Loucy (cell line): Measurements from ENCODE around the gene DSE.

Experiments
- EZH2phosphoT487 ChIP-seq: fragments of 200-600 bp; IDR thresholded peaks from 2 replicates; pipeline ENCODE4 v1.6.1; 2018; ENCODE audit warnings: antibody characterized with exemption, mild to moderate bottlenecking, moderate library complexity, borderline replicate concordance
- TF ChIP-seq, protein P1 (sequence below): fragments of 200-600 bp; sonication (generic); conservative IDR thresholded peaks from 2 replicates; pipeline ENCODE4 v1.5.1; 2014; ENCODE audit warnings: mild to moderate bottlenecking, antibody characterized with exemption, low read length

DNA sequence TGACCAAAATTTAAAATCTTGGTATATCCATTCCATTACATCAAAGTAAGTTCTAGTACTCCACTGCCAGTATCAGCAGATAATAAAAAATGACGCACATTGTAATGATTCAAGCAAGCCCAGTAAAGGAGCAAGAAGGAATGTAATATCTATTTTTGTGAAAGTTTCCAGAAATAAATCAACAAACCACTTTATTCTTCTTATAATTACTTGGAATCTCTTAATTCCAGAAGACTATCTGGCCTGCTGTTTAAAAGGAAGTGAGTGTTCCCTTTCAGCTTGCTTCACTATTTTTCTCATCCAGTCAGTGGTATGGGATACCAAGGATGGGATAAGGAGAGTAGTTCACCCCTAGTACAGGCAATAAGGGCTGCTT, 42.2 kb upstream of the DSE start:
- TF ChIP-seq, protein P1, sequence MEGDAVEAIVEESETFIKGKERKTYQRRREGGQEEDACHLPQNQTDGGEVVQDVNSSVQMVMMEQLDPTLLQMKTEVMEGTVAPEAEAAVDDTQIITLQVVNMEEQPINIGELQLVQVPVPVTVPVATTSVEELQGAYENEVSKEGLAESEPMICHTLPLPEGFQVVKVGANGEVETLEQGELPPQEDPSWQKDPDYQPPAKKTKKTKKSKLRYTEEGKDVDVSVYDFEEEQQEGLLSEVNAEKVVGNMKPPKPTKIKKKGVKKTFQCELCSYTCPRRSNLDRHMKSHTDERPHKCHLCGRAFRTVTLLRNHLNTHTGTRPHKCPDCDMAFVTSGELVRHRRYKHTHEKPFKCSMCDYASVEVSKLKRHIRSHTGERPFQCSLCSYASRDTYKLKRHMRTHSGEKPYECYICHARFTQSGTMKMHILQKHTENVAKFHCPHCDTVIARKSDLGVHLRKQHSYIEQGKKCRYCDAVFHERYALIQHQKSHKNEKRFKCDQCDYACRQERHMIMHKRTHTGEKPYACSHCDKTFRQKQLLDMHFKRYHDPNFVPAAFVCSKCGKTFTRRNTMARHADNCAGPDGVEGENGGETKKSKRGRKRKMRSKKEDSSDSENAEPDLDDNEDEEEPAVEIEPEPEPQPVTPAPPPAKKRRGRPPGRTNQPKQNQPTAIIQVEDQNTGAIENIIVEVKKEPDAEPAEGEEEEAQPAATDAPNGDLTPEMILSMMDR: no peak
- no peak for TF ChIP-seq EZH2phosphoT487
